GM12872 (cell line): ENCODE data around the gene GPAM.

Experiments
- CTCF ChIP-seq: IDR thresholded peaks from 3 replicates; pipeline ENCODE4 v1.5.1; 2011; ENCODE audit warnings: low read depth, mild to moderate bottlenecking, low read length, moderate library complexity; ENCODE audit not compliant: insufficient read depth

Gene GPAM

GRCh38 chr10:112146799-112147198 lies 36.8 kb downstream of the GPAM start:
- no peak for TF ChIP-seq CTCF

GRCh38 chr10:112145263-112145662 lies 38.3 kb downstream of the GPAM start:
- no peak for TF ChIP-seq CTCF

- no peak for TF ChIP-seq CTCF
These were observed 40.1 kb downstream of the GPAM start for GRCh38 chr10:112143420-112143819.

GRCh38 chr10:112141292-112141691 lies 42.3 kb downstream of the GPAM start:
- no peak for TF ChIP-seq CTCF

GRCh38 chr10:112140110-112140970 lies 43.2 kb downstream of the GPAM start:
- peak; percentile 92 for TF ChIP-seq CTCF

DNA sequence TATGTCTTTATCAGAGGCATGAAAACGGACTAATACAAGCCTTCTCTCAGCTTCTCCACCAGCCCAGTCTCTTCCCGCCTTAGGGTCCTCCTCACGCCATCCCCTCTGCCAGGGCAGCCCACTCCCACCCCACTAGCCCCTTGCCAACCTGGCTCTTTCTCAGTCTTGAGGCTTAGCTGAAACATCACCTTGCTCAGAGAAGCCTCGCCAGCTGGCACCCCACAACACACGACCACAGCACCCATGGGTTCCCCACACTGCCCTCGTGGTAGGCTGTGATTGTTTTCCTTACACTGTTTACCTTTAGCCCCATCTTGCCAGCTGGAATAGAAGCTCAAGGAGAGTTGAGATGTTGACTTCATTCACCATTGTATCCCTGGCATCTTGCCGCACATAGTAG lies 44.4 kb downstream of the GPAM start:
- TF ChIP-seq CTCF = no peak

- peak; percentile 98 for TF ChIP-seq CTCF
These were observed 46.2 kb downstream of the GPAM start for GRCh38 chr10:112137154-112137987.
